Common myeloid progenitor, CD34-positive (primary cell): Measurements from ENCODE around the gene PKP1.

ENCODE experiments used
- CTCF ChIA-PET: fragments of 350-600 bp; sonication (Branson Sonifier 250); formaldehyde crosslinking; loops from one replicate; lab custom pipeline; 2021; ENCODE audit warnings: antibody characterized with exemption; lab: Charles Lee
- POLR2A ChIA-PET: fragments of 350-600 bp; sonication (Branson Sonifier 250); formaldehyde crosslinking; loops from one replicate; lab custom pipeline; 2021; ENCODE audit warnings: antibody characterized with exemption; lab: Charles Lee
- DNase-seq, 3 donors: peaks; one replicate each; pipeline versions ENCODE4 v3.0.0 to v3.0.0-alpha.2; 2013
- H3K27ac ChIP-seq, 2 experiments: 1 replicate in 1 of 2; 2 replicates in 1 of 2; pipeline ENCODE4 v1.7.0; 2013; ENCODE audit warnings: inconsistent platforms in 2 of 2, low read length in 2 of 2, mild to moderate bottlenecking in 2 of 2, low read depth in 1 of 2, moderate library complexity in 1 of 2; ENCODE audit not compliant: severe bottlenecking in 2 of 2, insufficient read depth in 1 of 2, poor library complexity in 1 of 2
- H3K27me3 ChIP-seq, 5 experiments: replicated peaks in 2 of 5; 1 replicate in 3 of 5; 2 replicates in 2 of 5; pipeline versions ENCODE4 v1.6.1 to v1.7.0; 2013; ENCODE audit warnings: low read length in 4 of 5, mild to moderate bottlenecking in 2 of 5, moderate library complexity in 2 of 5, inconsistent platforms in 1 of 5; ENCODE audit not compliant: insufficient read depth in 5 of 5, control insufficient read depth in 4 of 5
- H3K36me3 ChIP-seq, 4 experiments: 1 replicate in 2 of 4; 2 replicates in 2 of 4; pipeline versions ENCODE4 v1.6.1 to v1.7.0; 2013; ENCODE audit warnings: low read length in 3 of 4, control low read depth in 1 of 4, mild to moderate bottlenecking in 1 of 4; ENCODE audit not compliant: control insufficient read depth in 4 of 4, insufficient read depth in 4 of 4
- H3K4me1 ChIP-seq, 4 experiments: 1 replicate in 3 of 4; 2 replicates in 1 of 4; pipeline versions ENCODE4 v1.6.1 to v1.7.1; 2013; ENCODE audit warnings: low read length in 3 of 4, mild to moderate bottlenecking in 3 of 4, control low read depth in 1 of 4, inconsistent platforms in 1 of 4, moderate library complexity in 1 of 4; ENCODE audit not compliant: control insufficient read depth in 4 of 4, insufficient read depth in 4 of 4; ENCODE audit errors: control extremely low read depth in 1 of 4
- H3K4me3 ChIP-seq, 7 experiments: 1 replicate in 4 of 7; 2 replicates in 3 of 7; pipeline versions ENCODE4 v1.5.1 to v1.7.0; 2013; ENCODE audit warnings: mild to moderate bottlenecking in 7 of 7, low read length in 6 of 7, moderate library complexity in 6 of 7, inconsistent platforms in 2 of 7, low read depth in 2 of 7, control low read depth in 1 of 7; ENCODE audit not compliant: insufficient read depth in 4 of 7, control insufficient read depth in 1 of 7; ENCODE audit errors: extremely low read depth in 1 of 7
- H3K9me3 ChIP-seq, 5 experiments: 1 replicate in 4 of 5; 2 replicates in 1 of 5; pipeline versions ENCODE4 v1.6.1 to v1.7.1; 2013; ENCODE audit warnings: low read length in 4 of 5, mild to moderate bottlenecking in 2 of 5, inconsistent platforms in 1 of 5, low read depth in 1 of 5, moderate library complexity in 1 of 5; ENCODE audit not compliant: control insufficient read depth in 4 of 5, insufficient read depth in 2 of 5; ENCODE audit errors: control extremely low read depth in 1 of 5
- WGBS: methylation state at CpG from one replicate; pipeline ENCODE4 v1.1.5; 2013; ENCODE audit not compliant: insufficient coverage; 5-methylcytosine and 5-hydroxymethylcytosine counted together

Gene PKP1

GRCh38 chr1:201332021-201332420 lies 48.7 kb downstream of the PKP1 start:
- H3K4me3 ChIP-seq, result no peak overlapping the region

GRCh38 chr1:201332616-201333335 lies 49.5 kb downstream of the PKP1 start:
- H3K27ac ChIP-seq, result no peak overlapping the region
- WGBS, result 100% methylated on average over 6 of the region's 10 CpGs
- no peaks in the 10 kb centered on the region for H3K9me3 ChIP-seq
- H3K4me1 ChIP-seq, result no peaks in the 10 kb centered on the region
- POLR2A ChIA-PET, result no interaction called here
- H3K36me3 ChIP-seq, result no peaks in the 10 kb centered on the region
- H3K27me3 ChIP-seq, result peaks cover 0 to 6% (median 0%) of the 10 kb centered on the region in 5 experiments
- DNase-seq, result no peak
- no peak overlapping the region for H3K4me3 ChIP-seq
- CTCF ChIA-PET, result interaction anchor here (0.9 to 1.3 kb wide), 3 partner anchors 17 to 29 kb away, joined by 3 to 5 read pairs (median 4); no protein-coding TSS in a partner anchor

More at GRCh38 chr1:201332021-201332420, 48.7 kb downstream of the PKP1 start:
- 87% methylated on average over 8 of the region's 8 CpGs for WGBS
- Histone ChIP-seq H3K27ac (no peak overlapping the region), H3K4me1 (no peaks in the 10 kb centered on the region), H3K9me3 (no peaks in the 10 kb centered on the region), H3K36me3 (no peaks in the 10 kb centered on the region), H3K27me3 (peaks cover 0 to 6% (median 0%) of the 10 kb centered on the region in 5 experiments)
- ChIA-PET CTCF (no interaction called here), POLR2A (no interaction called here)
- DNase-seq, result no peak

- peaks cover 0 to 6% (median 0%) of the 10 kb centered on the region in 5 experiments for H3K27me3 ChIP-seq
- 98% methylated on average over 5 of the region's 11 CpGs for WGBS
- no peaks in the 10 kb centered on the region for H3K9me3 ChIP-seq
- ChIA-PET CTCF (interaction anchor here (1.2 to 1.3 kb wide), 3 partner anchors 11 to 75 kb away, joined by 3 read pairs; no protein-coding TSS in a partner anchor), POLR2A (no interaction called here)
- DNase-seq, result no peak
- no peak overlapping the region for H3K27ac ChIP-seq
- no peaks in the 10 kb centered on the region for H3K36me3 ChIP-seq
- no peaks in the 10 kb centered on the region for H3K4me1 ChIP-seq
- no peak overlapping the region for H3K4me3 ChIP-seq
Measured at GRCh38 chr1:201334325-201335173, 51.2 kb downstream of the PKP1 start.

GRCh38 chr1:201335174-201335870 lies 52.0 kb downstream of the PKP1 start:
- Histone ChIP-seq H3K27me3 (peaks cover 0 to 6% (median 0%) of the 10 kb centered on the region in 5 experiments), H3K9me3 (no peaks in the 10 kb centered on the region), H3K4me1 (no peaks in the 10 kb centered on the region), H3K27ac (no peak overlapping the region), H3K4me3 (no peak overlapping the region), H3K36me3 (no peaks in the 10 kb centered on the region)
- WGBS, result 93% methylated on average over 10 of the region's 10 CpGs
- POLR2A ChIA-PET, result no interaction called here
- CTCF ChIA-PET, result interaction anchor here (1.3 to 1.5 kb wide), 3 partner anchors 10 to 76 kb away, joined by 3 to 5 read pairs (median 3); no protein-coding TSS in a partner anchor
- DNase-seq, result no peak

GRCh38 chr1:201335901-201336300 lies 52.6 kb downstream of the PKP1 start:
- Histone ChIP-seq H3K4me3 (no peak overlapping the region), H3K4me1 (no peaks in the 10 kb centered on the region), H3K9me3 (no peaks in the 10 kb centered on the region), H3K27ac (no peak overlapping the region), H3K36me3 (no peaks in the 10 kb centered on the region), H3K27me3 (peaks cover 0 to 4% (median 0%) of the 10 kb centered on the region in 5 experiments)
- WGBS, result 88% methylated on average over 2 of the region's 3 CpGs
- POLR2A ChIA-PET, result no interaction called here
- no peak for DNase-seq
- CTCF ChIA-PET, result interaction anchor here (1.3 to 1.5 kb wide), 3 partner anchors 10 to 76 kb away, joined by 3 to 5 read pairs (median 3); no protein-coding TSS in a partner anchor

- H3K27ac ChIP-seq, result no peak overlapping the region
- H3K27me3 ChIP-seq, result peaks cover 0 to 5% (median 1%) of the 10 kb centered on the region in 5 experiments
- CTCF ChIA-PET, result interaction anchor here (1.0 to 1.5 kb wide), 2 partner anchors 9 to 25 kb away, joined by 4 to 5 read pairs; no protein-coding TSS in a partner anchor
- H3K4me3 ChIP-seq, result no peak overlapping the region
- WGBS, result 100% methylated on average over 4 of the region's 9 CpGs
- peaks cover 0 to 8% (median 2%) of the 10 kb centered on the region in 5 experiments for H3K9me3 ChIP-seq
- no peaks in the 10 kb centered on the region for H3K4me1 ChIP-seq
- DNase-seq, result no peak
- POLR2A ChIA-PET, result no interaction called here
- no peaks in the 10 kb centered on the region for H3K36me3 ChIP-seq
Measured at GRCh38 chr1:201336711-201337450, 53.6 kb downstream of the PKP1 start.
